Endothelial cell of umbilical vein (primary cell): ENCODE data around the gene LIME1. TPM values are rescaled to one million over a fixed set of nuclear protein-coding genes. Genes with fewer than 3 reads are reported as not detected.

Experiments used
- BruUV-seq: library from RNA; stranded (reverse); fragments of 400-500 nt; replicated peaks from 2 replicates; lab custom pipeline; 2021; lab: Mats Ljungman, UMichigan
- CTCF ChIA-PET: fragments of 300-600, 350-600 bp; sonication (Branson Sonifier 250); formaldehyde crosslinking; loops from one replicate; lab custom pipeline; 2021; ENCODE audit warnings: antibody characterized with exemption, inconsistent platforms; lab: Charles Lee
- POLR2A ChIA-PET: fragments of 300-600, 350-600 bp; sonication (Branson Sonifier 250); formaldehyde crosslinking; loops from one replicate; lab custom pipeline; 2021; ENCODE audit warnings: antibody characterized with exemption, inconsistent platforms; lab: Charles Lee
- DNase-seq: peaks from one replicate; pipeline ENCODE4 v3.0.0-alpha.2; 2011; ENCODE audit warnings: low read depth, low spot score
- FAIRE-seq: peaks from 2 replicates; lab custom pipeline; 2011; peaks lifted over from hg19 to GRCh38; lab: Jason Lieb, UNC
- H2AFZ ChIP-seq: 2 replicates; pipeline ENCODE4 v1.6.0; 2012; ENCODE audit warnings: low read depth, low read length, control low read depth, inconsistent platforms
- H3K27ac ChIP-seq: 2 replicates; pipeline ENCODE4 v1.5.1; 2011; ENCODE audit warnings: low read depth, mild to moderate bottlenecking, control low read depth, low read length, moderate library complexity; ENCODE audit not compliant: insufficient read depth
- H3K27me3 ChIP-seq, 2 experiments: 2 replicates each; pipeline versions ENCODE4 v1.6.0 to v1.6.1; 2011; ENCODE audit warnings: low read length in 2 of 2, mixed read lengths in 1 of 2; ENCODE audit not compliant: control insufficient read depth in 2 of 2, insufficient read depth in 2 of 2
- H3K36me3 ChIP-seq, 2 experiments: 2 replicates in 1 of 2; 3 replicates in 1 of 2; pipeline ENCODE4 v1.5.1; 2011; ENCODE audit warnings: low read length in 2 of 2, mild to moderate bottlenecking in 1 of 2, moderate library complexity in 1 of 2; ENCODE audit not compliant: control insufficient read depth in 2 of 2, insufficient read depth in 2 of 2; ENCODE audit errors: extremely low read depth in 1 of 2
- H3K4me1 ChIP-seq: 3 replicates; pipeline ENCODE4 v1.5.1; 2011; ENCODE audit warnings: mild to moderate bottlenecking, low read length; ENCODE audit not compliant: control insufficient read depth, insufficient read depth; ENCODE audit errors: extremely low read depth
- H3K4me2 ChIP-seq: 2 replicates; pipeline ENCODE4 v1.6.1; 2011; ENCODE audit warnings: low read length, control low read depth, mixed read lengths; ENCODE audit not compliant: insufficient read depth
- H3K4me3 ChIP-seq, 3 experiments: fragments of 200-600 bp in 1 of 3; sonication (generic), shearing (Covaris generic) in 1 of 3; replicated peaks in 1 of 3; 2 replicates each; pipeline ENCODE4 v1.5.1; 2011 to 2016; ENCODE audit warnings: control low read depth in 3 of 3, low read length in 3 of 3, mild to moderate bottlenecking in 2 of 3, inconsistent platforms in 1 of 3, low read depth in 1 of 3, moderate library complexity in 1 of 3; ENCODE audit not compliant: insufficient read depth in 1 of 3
- H3K79me2 ChIP-seq: 2 replicates; pipeline ENCODE4 v1.6.0; 2012; ENCODE audit warnings: low read length, inconsistent platforms; ENCODE audit not compliant: control insufficient read depth, insufficient read depth
- H3K9ac ChIP-seq: replicated peaks from 2 replicates; pipeline ENCODE3; 2011; ENCODE audit warnings: low read length, control low read depth; ENCODE audit not compliant: insufficient read depth; ENCODE audit errors: extremely low read depth
- H3K9me1 ChIP-seq: replicated peaks from 3 replicates; pipeline ENCODE4 v1.6.0; 2011; ENCODE audit warnings: mild to moderate bottlenecking, low read length; ENCODE audit not compliant: control insufficient read depth, insufficient read depth; ENCODE audit errors: extremely low read depth
- H3K9me3 ChIP-seq: replicated peaks from 2 replicates; pipeline ENCODE4 v1.5.1; 2012; ENCODE audit warnings: low read length, inconsistent platforms; ENCODE audit not compliant: control insufficient read depth, insufficient read depth
- H4K20me1 ChIP-seq: replicated peaks from 2 replicates; pipeline ENCODE3; 2011; ENCODE audit warnings: mild to moderate bottlenecking, low read length; ENCODE audit not compliant: control insufficient read depth, insufficient read depth; ENCODE audit errors: extremely low read depth
- CTCF ChIP-seq, 2 donors: IDR thresholded peaks; 1 replicate in 1 of 2; 2 replicates in 1 of 2; pipeline ENCODE4 v1.5.1; 2011; ENCODE audit warnings: low read length in 2 of 2, mild to moderate bottlenecking in 2 of 2, moderate library complexity in 2 of 2, control low read depth in 1 of 2, inconsistent platforms in 1 of 2, low read depth in 1 of 2; ENCODE audit not compliant: insufficient read depth in 1 of 2; ENCODE audit errors: extremely low read depth in 1 of 2
- EZH2 ChIP-seq: IDR thresholded peaks from 2 replicates; pipeline ENCODE4 v1.6.1; 2012; ENCODE audit warnings: borderline replicate concordance, low read depth, mild to moderate bottlenecking, moderate library complexity, low read length, inconsistent platforms; ENCODE audit not compliant: severe bottlenecking
- FOS ChIP-seq: IDR thresholded peaks from 2 replicates; pipeline ENCODE4 v1.6.1; 2011; ENCODE audit warnings: mild to moderate bottlenecking, low read length, moderate library complexity, borderline replicate concordance; ENCODE audit not compliant: insufficient read depth
- GATA2 ChIP-seq: IDR thresholded peaks from 2 replicates; pipeline ENCODE4 v1.7.0; 2011; ENCODE audit warnings: low read depth, mild to moderate bottlenecking, moderate library complexity, mixed read lengths, low read length; ENCODE audit not compliant: insufficient read length, insufficient read depth
- JUN ChIP-seq: IDR thresholded peaks from 2 replicates; pipeline ENCODE4 v1.6.1; 2011; ENCODE audit warnings: borderline replicate concordance, low read depth; ENCODE audit not compliant: insufficient read length, insufficient read depth
- MAX ChIP-seq: IDR thresholded peaks from 2 replicates; pipeline ENCODE4 v1.6.1; 2011; ENCODE audit not compliant: insufficient read depth, insufficient read length
- MYC ChIP-seq: IDR thresholded peaks from one replicate; pipeline ENCODE4 v1.6.1; 2011; ENCODE audit warnings: mild to moderate bottlenecking, low read depth, low read length
- POLR2A ChIP-seq: IDR thresholded peaks from 2 replicates; pipeline ENCODE4 v1.6.1; 2012; ENCODE audit warnings: low read depth, mild to moderate bottlenecking, control low read depth, low read length
- POLR2AphosphoS5 ChIP-seq: IDR thresholded peaks from 2 replicates; pipeline ENCODE4 v1.6.1; 2012; ENCODE audit warnings: low read depth, mild to moderate bottlenecking, control low read depth, low read length, moderate library complexity; ENCODE audit not compliant: insufficient read depth
- dilution Hi-C: fragments of 300-500 bp; cut with MboI; formaldehyde crosslinking; loops from one replicate; pipeline ENCODE4 v1.15.0; 2019; ENCODE audit warnings: low sequenced_read_pairs; ENCODE audit not compliant: extremely low pct_ligation_motif_present
- intact Hi-C: fragments of 100-400 bp; cut with micrococcal nuclease; formaldehyde crosslinking; loops from one replicate; pipeline ENCODE4 v1.10.0; 2022
- polyA plus RNA-seq, 4 experiments: library from polyadenylated mRNA; depleted of rRNA in 3 of 4; stranded (reverse) in 3 of 4; unstranded in 1 of 4; fragments of >200 nt; gene quantifications; 2 replicates each; pipeline versions ENCODE4 v1.2.1 to v1.2.3, GENCODE V29; 2011 to 2012; ENCODE audit warnings: missing spikeins in 1 of 4
- total RNA-seq: library from RNA; stranded (reverse); gene quantifications from 2 replicates; pipeline ENCODE4 v1.2.3, GENCODE V29; 2021

The LIME1 gene
- total and polyA plus RNA-seq, 2 donors (not counting 3 experiments of a cell fraction or from before 2014, with no cell fraction given) = 10.7 to 12.2 TPM

- no peak for TF ChIP-seq CTCF (IDR thresholded peaks at IDR 0.05; ENCODE audit: extremely low read depth in 1 of 2, insufficient read depth in 1 of 2, low read depth in 1 of 2, low read length in 2 of 2)
- TF ChIP-seq EZH2 = no peak
- no peak for TF ChIP-seq FOS
- TF ChIP-seq GATA2 = no peak
- TF ChIP-seq MYC = no peak
- TF ChIP-seq POLR2AphosphoS5 = no peak
- no peak for TF ChIP-seq POLR2A
- no peak for TF ChIP-seq JUN
- no peak for TF ChIP-seq MAX
- Histone ChIP-seq H4K20me1 (no peaks in the 10 kb centered on the region), H3K9me3 (no peaks in the 10 kb centered on the region), H3K4me1 (peaks cover 9% of the 10 kb centered on the region), H3K4me2 (no peak overlapping the region), H3K9me1 (no peaks in the 10 kb centered on the region), H2AFZ (no peak overlapping the region), H3K27me3 (no peaks in the 10 kb centered on the region), H3K9ac (no peak overlapping the region), H3K36me3 (peaks cover 0 to 28% of the 10 kb centered on the region in 2 experiments), H3K4me3 (no peak overlapping the region), H3K27ac (no peak overlapping the region), H3K79me2 (peaks cover 3% of the 10 kb centered on the region)
- intact Hi-C loops (loop anchor here (5.0 kb wide), 1 partner anchor 40 kb away; the partner anchor contains the start of gene TNFRSF6B), dilution Hi-C loops (no loop called here)
- CTCF ChIA-PET = interaction anchor here (0.6 to 1.0 kb wide), 3 partner anchors 29 to 199 kb away, joined by 3 to 5 read pairs (median 3); partner anchors contain the start of genes ARFRP1 and ZGPAT
- DNase-seq (no peak), FAIRE-seq (no peak)
- POLR2A ChIA-PET = no interaction called here
- BruUV-seq = no TSS peak
These were observed 630 bp downstream of the LIME1 start for GRCh38 chr20:63736893-63737694.
